ENCODE data around the gene SLC25A40. TPM values are rescaled to one million over a fixed set of nuclear protein-coding genes. Genes with fewer than 3 reads are reported as not detected.
"Not testable (repeated sequence)": the region's sequence is repeated elsewhere in the genome, so short reads cannot be mapped to it uniquely, and the experiment has no call there.

Gene SLC25A40
- total RNA-seq, 1 donor from 2014 or later = 21.3 TPM

DNA sequence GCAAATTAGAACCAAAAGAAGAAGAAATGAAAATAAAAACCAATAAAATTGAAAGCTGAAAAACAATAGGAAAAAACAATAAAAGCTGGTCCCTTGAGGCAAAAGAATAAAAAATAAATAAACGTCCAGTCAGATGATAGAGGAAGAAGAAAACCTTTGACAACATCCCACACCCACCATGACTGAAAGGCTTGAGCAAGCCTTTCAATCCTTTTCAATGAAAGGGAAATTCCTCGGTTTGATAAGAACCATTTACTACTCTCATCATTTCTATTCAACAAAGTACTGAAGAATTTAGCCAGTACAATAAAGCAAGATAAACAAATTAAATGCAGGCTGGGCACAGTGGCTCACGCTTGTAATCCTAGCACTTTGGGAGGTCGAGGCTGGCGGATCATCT is 3.8 kb downstream of the SLC25A40 start:
- no peak for DNase-seq (ENCODE audit: low spot score)

DNA sequence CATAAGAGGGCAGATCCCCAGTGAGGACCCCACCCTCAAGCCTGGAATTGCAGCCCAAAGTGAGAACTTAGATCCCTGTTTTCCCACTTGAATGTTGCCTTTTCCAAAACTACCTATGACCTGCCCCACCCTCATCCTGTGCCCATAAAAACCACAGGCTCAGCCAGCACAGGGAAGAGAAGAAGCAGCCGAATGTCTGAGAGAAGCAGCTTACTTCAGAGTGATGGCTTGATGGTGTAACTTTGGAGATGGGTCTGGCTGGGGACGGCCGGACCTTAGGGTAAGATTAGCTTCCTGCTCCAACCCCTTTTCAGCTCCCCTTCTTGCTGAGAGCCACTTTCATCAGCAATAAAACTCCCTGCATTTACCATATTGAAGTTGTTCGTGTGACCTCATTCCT is 5.7 kb downstream of the SLC25A40 start:
- DNase-seq (ENCODE audit: low spot score) = no peak

DNA sequence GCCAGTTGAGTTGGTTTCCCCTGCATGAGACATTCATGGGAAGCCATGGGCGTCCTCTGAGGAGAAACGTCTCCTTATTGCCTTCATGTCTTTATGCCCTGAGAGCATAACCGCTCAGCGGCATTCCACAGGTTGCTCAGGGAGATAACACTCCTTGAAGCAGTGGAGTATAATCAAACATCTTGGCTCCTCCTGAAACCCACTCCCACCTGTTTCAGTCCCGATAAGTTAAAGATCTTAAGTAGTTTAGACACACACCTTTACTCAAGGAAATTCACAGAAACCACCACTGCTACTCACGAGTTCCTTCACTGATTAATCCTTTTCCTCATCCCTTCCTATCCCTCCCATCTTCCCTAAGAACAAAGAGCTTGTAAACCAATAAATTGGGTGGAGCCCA is 9.6 kb downstream of the SLC25A40 start:
- DNase-seq (ENCODE audit: low spot score) = not testable (repeated sequence)

DNA sequence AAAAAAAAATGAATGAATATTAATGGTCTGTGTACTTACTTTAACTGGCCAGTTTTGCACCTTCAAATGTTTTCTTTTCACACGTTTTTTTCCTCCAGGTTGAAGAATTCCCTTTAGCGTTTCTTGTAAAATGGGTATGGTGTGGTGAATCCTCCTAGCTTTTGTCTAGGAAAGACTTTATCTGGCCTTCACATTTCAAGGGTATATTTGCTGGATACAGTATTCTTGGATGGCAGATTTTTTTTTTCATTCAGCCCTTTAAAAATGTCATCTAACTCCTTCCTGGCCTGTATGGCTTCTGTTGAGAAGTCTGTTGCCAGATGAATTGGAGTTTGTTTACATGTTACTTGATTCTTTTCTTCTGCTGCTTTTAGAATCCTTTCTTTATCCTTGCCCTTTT is 10.1 kb downstream of the SLC25A40 start:
- no peak for DNase-seq (ENCODE audit: low spot score)

DNA sequence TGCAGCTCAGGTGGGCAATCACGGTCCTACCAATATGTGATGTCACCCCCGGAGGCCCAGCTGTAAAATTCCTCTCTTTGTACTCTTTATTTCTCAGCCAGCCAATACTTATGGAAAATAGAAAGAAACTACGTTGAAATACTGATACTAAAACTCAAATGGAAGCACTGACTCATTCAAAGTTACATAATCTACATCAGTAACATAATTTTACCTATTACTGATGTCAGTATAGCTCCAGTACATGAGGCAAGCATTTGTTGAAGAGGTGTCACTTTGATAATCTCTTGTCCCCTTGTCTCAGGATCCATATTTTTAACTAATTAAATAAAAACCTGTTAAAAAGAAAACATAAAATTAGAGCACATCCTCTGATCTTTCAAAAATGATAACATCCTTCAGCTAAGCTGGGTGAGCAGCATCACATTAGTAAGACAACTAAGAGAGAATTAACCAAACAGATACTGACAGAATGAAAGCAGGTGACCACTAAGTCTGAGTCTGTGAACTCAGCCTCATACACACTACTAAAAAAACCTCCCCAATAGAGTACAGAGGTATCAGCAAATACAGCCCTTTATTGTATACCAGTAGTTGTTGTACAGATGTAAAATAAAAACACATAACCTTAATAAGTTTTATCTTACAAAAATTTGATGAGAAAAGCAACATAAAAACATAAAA is 17.6 kb downstream of the SLC25A40 start:
- no peak for DNase-seq (ENCODE audit: low spot score)

DNA sequence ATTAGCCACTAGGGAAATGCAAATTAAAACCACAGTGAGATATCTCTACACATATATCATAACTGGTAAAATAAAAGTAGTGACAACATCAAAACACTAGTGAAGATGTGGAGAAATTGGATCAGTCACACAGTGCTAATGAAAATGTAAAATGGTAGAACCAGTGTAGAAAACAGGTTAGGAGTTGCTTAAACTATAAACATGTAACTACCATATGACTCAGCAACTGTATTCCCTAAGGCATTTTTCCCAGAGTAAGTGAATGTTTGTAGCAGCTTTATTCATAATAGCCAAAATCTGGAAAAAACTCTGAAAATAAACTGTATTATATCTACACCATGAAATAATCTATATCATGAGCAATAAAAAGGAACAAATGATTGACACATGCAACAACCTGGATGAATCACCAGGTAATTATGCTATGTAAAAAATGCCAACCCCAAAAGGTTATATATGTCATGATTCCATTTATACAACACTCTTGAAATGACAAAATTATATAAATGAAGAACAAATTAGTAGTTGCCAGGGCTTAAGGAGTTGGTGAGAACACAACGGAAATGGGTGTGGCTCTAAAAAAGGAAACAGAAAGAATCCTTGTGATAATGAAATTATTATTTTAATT is 22.8 kb downstream of the SLC25A40 start:
- DNase-seq (ENCODE audit: low spot score) = no peak

DNA sequence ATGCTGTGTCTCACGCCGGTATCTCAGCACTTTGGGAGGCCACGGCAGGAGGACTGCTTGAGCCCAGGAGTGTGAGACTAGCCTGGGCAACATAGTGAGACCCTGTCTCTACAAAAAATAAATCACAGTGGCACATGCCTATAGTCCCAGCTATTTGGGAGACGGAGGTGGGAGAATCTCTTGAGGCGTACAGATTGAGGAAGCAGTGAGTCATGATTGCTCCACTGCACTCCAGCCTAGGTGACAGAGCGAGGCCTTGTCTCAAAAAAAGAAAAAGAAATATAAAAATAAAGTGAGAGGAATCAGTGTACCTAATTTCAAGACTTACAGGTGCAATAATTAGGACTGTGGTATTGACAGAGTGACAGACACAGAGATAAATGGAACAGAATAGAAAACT is 23.9 kb downstream of the SLC25A40 start:
- DNase-seq (ENCODE audit: low spot score) = no peak

DNA sequence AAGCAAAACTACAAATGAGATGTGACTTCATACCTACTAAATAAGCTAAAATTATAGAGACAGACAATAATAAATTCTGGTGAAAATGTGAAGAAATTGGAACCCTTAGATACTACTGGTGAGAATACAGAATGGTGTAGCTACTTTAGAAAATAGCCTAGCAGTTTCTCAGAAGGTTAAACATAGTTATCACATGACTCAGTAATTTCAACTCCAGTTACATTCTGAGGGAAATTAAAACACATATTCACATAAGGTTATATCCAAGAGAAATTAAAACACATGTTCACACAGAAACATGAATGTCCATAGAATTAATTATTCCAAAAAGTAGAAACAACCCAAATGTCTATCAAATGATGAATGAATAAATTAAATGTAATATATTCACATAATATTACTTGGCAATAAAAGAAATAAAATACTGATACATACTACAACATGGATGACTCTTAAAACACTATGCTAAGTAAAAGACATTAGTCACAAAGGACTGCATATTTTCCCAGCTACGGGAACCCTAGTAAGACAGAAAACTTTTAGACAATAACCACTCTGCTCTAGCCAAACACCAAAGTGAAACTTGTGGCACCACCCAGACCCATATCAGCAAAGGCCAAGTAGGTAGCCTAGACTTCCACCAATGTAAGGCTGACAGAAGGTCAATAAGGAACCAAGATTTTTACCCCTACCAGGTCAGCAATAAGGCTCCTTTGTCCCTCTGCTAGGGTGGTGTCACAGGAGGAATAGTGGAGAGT is 25.1 kb downstream of the SLC25A40 start:
- DNase-seq (ENCODE audit: low spot score) = no peak

DNA sequence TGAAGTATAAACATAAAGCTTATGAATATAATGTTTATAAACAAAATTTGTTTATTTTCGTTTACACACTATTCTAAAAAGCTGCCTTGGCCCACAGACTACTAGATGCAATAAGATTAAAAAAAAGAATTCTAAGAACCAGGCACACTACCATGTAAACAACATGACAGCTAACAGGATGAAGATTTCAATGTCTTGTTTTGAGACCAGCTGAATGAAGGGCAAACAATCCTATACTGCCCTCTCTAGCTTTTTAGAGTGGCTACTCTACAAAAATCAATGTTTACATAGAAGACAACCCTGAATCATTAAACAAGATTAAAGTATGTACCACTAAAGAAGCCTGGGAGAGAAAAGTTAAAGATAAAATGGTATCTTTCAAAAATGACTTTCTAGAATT is 38.6 kb downstream of the SLC25A40 start:
- no peak for DNase-seq (ENCODE audit: low spot score)

DNA sequence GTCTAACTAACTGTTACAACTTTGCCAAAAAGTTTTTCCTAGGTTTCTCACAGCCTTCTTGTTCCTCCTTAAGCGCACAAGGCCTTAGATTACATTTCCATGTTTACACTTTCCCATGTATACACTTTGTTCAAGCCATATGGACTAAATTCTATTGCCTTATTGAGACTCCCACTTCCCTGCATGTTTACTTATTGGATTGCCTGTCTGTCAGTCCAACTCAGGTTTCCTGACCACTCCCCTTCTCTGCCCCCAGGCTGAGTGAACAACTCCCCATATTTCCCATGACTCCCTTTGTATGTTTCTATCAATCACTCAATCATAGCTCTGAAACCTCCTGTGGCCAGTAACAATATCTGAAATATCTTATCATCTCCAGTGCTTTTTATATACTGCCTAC is 43.0 kb downstream of the SLC25A40 start:
- DNase-seq (ENCODE audit: low spot score) = no peak

DNA sequence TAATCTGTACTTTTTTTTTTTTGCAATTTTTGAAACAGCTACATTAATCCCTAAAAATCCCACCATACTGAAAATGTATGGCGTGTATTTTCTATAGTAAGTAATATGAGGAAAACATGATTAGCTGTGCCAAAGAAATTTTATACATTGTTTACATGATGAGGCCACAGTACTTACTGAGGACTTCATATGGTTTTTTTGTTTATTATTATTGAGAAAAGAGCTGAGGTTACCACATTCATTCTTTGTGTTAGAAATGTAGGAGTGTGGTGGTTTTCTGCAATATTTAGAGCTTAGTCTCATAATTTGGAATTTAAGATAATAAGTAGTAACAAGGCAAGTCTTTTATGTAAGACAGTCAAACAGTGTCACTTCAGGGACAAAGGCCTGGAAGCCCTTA is 45.1 kb downstream of the SLC25A40 start:
- no peak for DNase-seq (ENCODE audit: low spot score)

DNA sequence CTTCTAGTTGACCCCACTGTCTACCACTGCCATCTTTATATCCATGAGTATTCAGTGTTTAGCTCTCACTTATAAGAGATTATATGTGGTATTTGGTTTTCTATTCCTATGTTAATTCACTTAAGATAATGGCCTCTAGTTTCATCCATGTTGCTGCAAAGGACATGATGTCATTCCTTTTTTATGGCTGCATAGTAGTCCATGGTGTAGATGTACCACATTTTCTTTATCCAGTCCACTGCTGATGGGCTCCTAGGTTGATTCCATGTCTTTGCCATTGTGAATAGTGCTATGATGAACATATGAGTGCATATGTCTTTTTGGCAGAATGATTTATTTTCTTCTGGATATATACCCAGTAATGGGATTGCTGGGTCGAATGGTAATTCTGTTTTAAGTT is 47.8 kb downstream of the SLC25A40 start:
- DNase-seq (ENCODE audit: low spot score) = not testable (repeated sequence)

DNA sequence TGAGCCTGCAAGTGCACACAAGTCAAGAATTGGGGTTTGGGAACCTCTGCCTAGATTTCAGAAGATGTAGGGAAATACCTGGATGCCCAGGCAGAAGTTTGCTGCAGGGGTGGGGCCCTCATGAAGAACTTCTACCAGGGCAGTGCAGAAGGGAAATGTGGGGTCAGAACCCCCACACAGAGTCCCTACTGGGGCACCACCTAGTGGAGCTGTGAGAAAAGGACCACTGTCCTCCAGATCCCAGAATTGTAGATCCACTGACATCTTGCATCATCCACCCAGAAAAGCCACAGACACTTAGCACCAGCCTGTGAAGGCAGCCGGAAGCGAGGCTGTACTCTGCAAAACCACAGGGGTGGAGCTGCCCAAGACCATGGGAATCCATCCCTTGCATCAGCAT is 50.8 kb downstream of the SLC25A40 start:
- DNase-seq (ENCODE audit: low spot score) = not testable (repeated sequence)

DNA sequence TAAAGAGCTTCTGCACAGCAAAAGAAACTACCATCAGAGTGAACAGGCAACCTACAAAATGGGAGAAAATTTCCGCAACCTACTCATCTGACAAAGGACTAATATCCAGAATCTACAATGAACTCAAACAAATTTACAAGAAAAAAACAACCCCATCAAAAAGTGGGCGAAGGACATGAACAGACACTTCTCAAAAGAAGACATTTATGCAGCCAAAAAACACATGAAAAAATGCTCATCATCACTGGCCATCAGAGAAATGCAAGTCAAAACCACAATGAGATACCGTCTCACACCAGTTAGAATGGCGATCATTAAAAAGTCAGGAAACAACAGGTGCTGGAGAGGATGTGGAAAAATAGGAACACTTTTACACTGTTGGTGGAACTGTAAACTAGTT is 54.1 kb downstream of the SLC25A40 start:
- not testable (repeated sequence) for DNase-seq (ENCODE audit: low spot score)

DNA sequence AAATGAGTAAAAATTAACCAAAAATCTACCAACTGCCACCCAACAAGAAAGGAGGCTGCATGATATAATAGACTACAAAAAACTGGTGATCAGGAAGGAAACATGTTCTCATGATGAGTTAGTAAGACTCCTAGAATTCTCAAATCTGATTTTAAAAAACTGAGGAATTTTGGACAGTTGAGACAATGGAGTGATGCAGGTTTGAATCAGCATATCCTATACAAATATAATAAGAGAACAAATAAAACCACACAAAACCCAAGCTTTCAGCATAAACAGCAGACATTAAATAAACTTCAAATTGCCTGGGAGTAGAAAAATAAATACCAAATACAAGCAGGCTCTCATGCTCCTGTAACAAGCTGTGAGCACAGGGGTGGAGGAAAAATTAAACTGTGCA is 57.8 kb downstream of the SLC25A40 start:
- DNase-seq (ENCODE audit: low spot score) = no peak

DNA sequence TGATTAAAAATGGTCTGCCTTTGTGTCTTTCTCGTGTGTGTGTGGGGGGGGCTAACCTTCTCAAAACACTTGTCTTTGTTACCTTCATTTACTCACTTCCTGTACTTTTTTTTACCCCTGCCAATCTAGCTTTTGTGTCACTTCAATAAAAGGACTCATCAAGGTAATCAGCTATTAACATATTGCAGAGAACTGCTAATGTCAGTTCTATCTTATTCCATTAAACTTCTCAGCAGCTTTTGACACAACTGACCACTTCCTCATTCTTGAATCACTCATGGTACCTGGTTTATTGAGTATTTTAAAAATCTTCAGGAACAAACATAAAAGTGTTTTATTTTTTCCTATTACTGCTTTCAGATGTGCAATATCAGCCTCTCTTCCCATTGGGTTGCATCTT is 59.8 kb downstream of the SLC25A40 start:
- DNase-seq (ENCODE audit: low spot score) = no peak

DNA sequence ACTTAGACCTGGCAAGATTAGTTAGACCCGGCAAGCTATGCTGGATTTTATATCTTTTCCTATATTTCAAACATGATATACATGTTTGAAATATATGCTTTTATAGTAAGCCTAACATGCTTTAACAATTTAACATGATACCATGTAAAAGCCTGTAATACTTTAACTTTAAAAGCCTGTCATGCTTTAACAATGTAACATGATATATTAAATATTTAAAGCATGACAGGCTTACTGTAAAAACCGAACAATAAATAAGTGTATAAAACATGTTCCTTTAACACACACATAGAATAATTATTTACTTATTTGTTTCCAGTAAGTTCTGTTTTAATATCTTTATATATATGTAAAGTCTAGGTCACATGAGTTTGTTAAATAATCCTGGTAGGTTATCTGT is 65.4 kb downstream of the SLC25A40 start:
- no peak for DNase-seq (ENCODE audit: low spot score)

DNA sequence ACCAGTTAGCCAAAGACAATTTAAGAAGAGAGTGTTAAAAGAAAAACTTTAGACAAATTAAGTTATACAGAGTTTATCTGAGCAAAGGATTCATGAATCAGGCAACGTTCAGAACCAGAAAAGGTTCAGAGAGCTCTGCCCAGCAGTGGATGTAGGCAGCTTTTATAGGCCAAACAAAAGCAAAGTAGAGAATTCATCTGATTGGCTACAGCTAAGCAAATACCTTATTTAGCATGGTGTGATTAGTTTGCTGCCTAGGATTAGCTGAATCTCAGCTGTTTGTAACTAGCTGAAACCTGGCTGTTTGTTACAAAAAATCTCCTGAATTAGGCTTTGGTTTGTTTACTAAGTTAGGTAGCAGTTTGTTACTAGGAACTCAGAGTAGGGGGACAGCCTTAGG is 66.0 kb downstream of the SLC25A40 start:
- no peak for DNase-seq (ENCODE audit: low spot score)

DNA sequence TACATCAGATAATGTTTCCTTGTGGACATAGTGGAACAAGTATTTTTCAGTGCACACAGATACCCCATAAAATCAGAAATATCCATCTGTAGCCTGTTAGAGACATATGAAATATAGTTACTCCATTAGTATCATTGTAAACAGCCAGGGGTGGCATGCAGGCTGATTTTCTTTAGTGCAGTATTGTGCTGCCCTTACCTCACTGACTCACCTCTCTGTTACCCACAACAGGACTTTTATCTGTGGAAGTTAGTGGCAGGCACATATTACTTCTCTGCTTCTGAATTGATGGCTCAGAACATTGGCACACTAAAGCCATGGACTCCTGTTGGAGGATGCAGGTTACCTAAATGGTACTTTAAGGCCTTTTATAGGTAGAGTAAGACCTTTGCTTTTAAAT is 70.0 kb downstream of the SLC25A40 start:
- no peak for DNase-seq (ENCODE audit: low spot score)

DNA sequence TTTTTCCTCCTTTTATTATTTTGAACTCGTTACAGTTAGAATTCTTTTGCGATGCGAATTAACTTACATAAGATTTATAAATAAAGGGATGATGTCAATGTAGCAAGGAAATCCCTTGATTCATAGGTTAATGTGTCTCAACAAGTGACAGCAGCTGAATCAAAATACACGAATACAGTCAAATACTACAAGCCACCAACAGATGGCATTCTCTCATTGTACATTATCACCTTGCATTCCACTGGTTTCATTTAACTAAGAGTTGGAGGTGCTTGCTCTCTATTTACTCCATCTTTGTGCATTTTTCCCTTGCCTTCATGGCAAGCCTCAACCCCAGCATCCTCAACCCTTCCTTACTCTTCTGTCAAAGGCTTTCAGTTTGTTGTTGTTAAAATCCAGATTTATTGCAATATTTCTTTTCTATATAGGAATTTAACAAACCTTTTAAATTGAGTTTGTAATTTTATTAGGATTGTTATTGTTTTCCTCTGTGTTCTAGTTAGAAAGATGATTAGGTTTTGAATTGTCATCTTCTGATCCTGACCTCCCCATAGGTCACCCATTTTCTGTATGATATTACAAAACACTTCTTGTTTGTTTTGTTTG is 78.3 kb downstream of the SLC25A40 start:
- no peak for DNase-seq (ENCODE audit: low spot score)

DNA sequence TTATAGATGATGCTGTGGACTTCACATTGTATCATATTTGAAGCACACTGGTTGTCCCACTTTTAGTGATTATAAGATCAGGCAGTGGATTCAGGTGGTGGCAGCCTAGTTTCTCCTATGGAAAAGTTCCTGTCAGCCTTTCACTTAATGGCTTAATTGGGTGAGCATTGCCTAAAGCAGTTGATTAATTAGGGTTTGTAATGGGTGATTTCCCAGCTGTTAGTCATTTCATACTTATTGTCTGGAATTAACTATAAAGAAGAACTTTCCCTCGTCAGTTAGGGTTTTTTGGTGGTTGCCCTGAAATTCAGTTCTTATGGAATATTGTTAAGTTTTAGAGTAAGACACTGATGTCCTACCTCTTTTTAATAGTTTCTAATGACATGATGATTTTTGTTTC is 78.8 kb downstream of the SLC25A40 start:
- no peak for DNase-seq (ENCODE audit: low spot score)

DNA sequence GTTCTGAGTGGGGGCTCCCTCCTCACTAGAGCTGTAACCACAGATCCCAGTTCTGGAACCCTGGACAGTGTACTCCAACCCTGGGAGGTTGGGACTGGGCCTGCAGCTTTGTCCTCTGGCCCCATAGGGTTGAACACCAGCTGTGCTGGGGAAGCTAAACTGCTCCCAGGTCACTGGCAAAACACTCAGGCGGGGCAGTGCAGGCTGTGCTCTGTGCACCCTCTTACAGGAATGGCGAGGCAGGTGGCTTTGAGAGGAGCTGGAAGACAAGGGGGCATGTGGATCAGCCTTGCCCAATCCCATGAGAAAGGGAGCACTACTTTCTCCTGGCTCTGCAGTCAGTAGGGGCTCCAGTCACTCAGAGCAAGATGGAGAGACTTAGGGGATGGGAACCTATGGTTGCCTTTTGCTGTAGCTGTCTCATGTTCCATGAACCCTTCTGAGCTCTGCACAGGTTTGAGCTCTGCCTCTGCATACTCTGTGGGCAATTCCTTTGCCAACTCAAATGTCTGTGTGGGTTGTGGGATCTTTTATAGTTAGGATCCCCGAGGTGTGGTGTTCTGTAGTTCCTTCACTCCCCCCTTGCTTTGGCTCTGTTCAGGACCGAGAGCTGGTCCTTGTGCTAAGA is 90.7 kb downstream of the SLC25A40 start:
- no peak for DNase-seq (ENCODE audit: low spot score)
